DOHH2 (cell line): ENCODE results near the gene CADPS.

Experiments used
- H3F3A ChIP-seq: fragments of 200-600 bp; sonication (generic), shearing (Covaris generic); 2 replicates; pipeline ENCODE4 v1.6.0; 2016; ENCODE audit warnings: antibody characterized with exemption, mild to moderate bottlenecking; ENCODE audit not compliant: control insufficient read depth, insufficient read depth
- H3K27ac ChIP-seq: fragments of 200-600 bp; sonication (generic); 2 replicates; pipeline ENCODE4 v1.5.1; 2014; ENCODE audit warnings: low read depth, mild to moderate bottlenecking, low read length, moderate library complexity
- H3K27me3 ChIP-seq: fragments of 200-600 bp; sonication (generic); 2 replicates; pipeline ENCODE4 v1.6.1; 2014; ENCODE audit warnings: mild to moderate bottlenecking, low read length, mixed read lengths; ENCODE audit not compliant: control insufficient read depth
- H3K36me3 ChIP-seq: fragments of 200-600 bp; sonication (generic); 2 replicates; pipeline ENCODE4 v1.6.1; 2014; ENCODE audit warnings: mild to moderate bottlenecking, low read length, moderate library complexity, mixed read lengths; ENCODE audit not compliant: control insufficient read depth
- H3K4me1 ChIP-seq: fragments of 200-600 bp; sonication (generic); 2 replicates; pipeline ENCODE4 v1.6.1; 2014; ENCODE audit warnings: mild to moderate bottlenecking, low read length, mixed read lengths; ENCODE audit not compliant: control insufficient read depth
- H3K4me2 ChIP-seq: fragments of 200-600 bp; sonication (generic); 2 replicates; pipeline ENCODE4 v1.6.0; 2014; ENCODE audit warnings: mild to moderate bottlenecking, low read length, moderate library complexity
- H3K4me3 ChIP-seq: fragments of 200-600 bp; sonication (generic); 2 replicates; pipeline ENCODE4 v1.5.1; 2014; ENCODE audit warnings: mild to moderate bottlenecking, low read length, mixed read lengths
- H3K79me2 ChIP-seq: fragments of 200-600 bp; sonication (generic); 2 replicates; pipeline ENCODE4 v1.6.1; 2014; ENCODE audit warnings: mild to moderate bottlenecking, low read length, mixed read lengths; ENCODE audit not compliant: control insufficient read depth
- H3K9me2 ChIP-seq: fragments of 200-600 bp; sonication (generic); replicated peaks from 2 replicates; pipeline ENCODE4 v1.6.1; 2014; ENCODE audit warnings: mild to moderate bottlenecking, low read length, mixed read lengths; ENCODE audit not compliant: control insufficient read depth
- H3K9me3 ChIP-seq: fragments of 200-600 bp; sonication (generic); 2 replicates; pipeline ENCODE4 v1.6.1; 2014; ENCODE audit warnings: antibody characterized with exemption, low read length, mixed read lengths; ENCODE audit not compliant: control insufficient read depth, insufficient read depth
- H4K20me1 ChIP-seq: fragments of 200-600 bp; sonication (generic); 2 replicates; pipeline ENCODE4 v1.6.0; 2014; ENCODE audit warnings: low read depth, mild to moderate bottlenecking, antibody characterized with exemption, low read length, moderate library complexity; ENCODE audit not compliant: control insufficient read depth, insufficient read depth
- EZH2phosphoT487 ChIP-seq: fragments of 200-600 bp; sonication (generic); IDR thresholded peaks from 2 replicates; pipeline ENCODE4 v1.6.1; 2017; ENCODE audit warnings: borderline replicate concordance, mild to moderate bottlenecking, antibody characterized with exemption, low read length, moderate library complexity, mixed read lengths
- TF ChIP-seq, protein P1 (sequence below): fragments of 200-600 bp; sonication (generic); IDR thresholded peaks from one replicate; pipeline ENCODE4 v1.5.1; 2014; ENCODE audit warnings: antibody characterized with exemption, mild to moderate bottlenecking, low read depth, low read length; ENCODE audit not compliant: poor library complexity, severe bottlenecking

CADPS gene

GRCh38 chr3:62655691-62656063, 219.5 kb downstream of the CADPS start:
- Histone ChIP-seq H3K4me3 (no peak overlapping the region), H3K27me3 (no peaks in the 10 kb centered on the region), H3K36me3 (peaks cover 63% of the 10 kb centered on the region), H3K79me2 (no peaks in the 10 kb centered on the region; the same call in 1 of the 2 replicates), H4K20me1 (no peaks in the 10 kb centered on the region), H3K4me2 (no peak overlapping the region), H3K27ac (no peak overlapping the region), H3F3A (no peaks in the 10 kb centered on the region), H3K9me3 (no peaks in the 10 kb centered on the region), H3K4me1 (peaks cover 8% of the 10 kb centered on the region), H3K9me2 (no peaks in the 10 kb centered on the region)
- TF ChIP-seq EZH2phosphoT487 = no peak
- TF ChIP-seq, protein P1, sequence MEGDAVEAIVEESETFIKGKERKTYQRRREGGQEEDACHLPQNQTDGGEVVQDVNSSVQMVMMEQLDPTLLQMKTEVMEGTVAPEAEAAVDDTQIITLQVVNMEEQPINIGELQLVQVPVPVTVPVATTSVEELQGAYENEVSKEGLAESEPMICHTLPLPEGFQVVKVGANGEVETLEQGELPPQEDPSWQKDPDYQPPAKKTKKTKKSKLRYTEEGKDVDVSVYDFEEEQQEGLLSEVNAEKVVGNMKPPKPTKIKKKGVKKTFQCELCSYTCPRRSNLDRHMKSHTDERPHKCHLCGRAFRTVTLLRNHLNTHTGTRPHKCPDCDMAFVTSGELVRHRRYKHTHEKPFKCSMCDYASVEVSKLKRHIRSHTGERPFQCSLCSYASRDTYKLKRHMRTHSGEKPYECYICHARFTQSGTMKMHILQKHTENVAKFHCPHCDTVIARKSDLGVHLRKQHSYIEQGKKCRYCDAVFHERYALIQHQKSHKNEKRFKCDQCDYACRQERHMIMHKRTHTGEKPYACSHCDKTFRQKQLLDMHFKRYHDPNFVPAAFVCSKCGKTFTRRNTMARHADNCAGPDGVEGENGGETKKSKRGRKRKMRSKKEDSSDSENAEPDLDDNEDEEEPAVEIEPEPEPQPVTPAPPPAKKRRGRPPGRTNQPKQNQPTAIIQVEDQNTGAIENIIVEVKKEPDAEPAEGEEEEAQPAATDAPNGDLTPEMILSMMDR = no peak

- no peaks in the 10 kb centered on the region for H3K27me3 ChIP-seq
- peaks cover 9% of the 10 kb centered on the region for H3K4me1 ChIP-seq
Observed at GRCh38 chr3:62655056-62655690, 220.0 kb downstream of the CADPS start.

GRCh38 chr3:62653796-62654195, 221.4 kb downstream of the CADPS start:
- Histone ChIP-seq H3K9me3 (no peaks in the 10 kb centered on the region), H3K9me2 (no peaks in the 10 kb centered on the region), H3K79me2 (no peaks in the 10 kb centered on the region), H4K20me1 (no peaks in the 10 kb centered on the region), H3F3A (no peaks in the 10 kb centered on the region), H3K4me1 (peaks cover 15% of the 10 kb centered on the region), H3K36me3 (peaks cover 64% of the 10 kb centered on the region), H3K27ac (no peak overlapping the region), H3K4me3 (no peak overlapping the region), H3K27me3 (no peaks in the 10 kb centered on the region), H3K4me2 (no peak overlapping the region)
- TF ChIP-seq, protein P1 = no peak
- TF ChIP-seq EZH2phosphoT487 = no peak

More at GRCh38 chr3:62655056-62655690, 220.0 kb downstream of the CADPS start:
- H3F3A ChIP-seq = no peaks in the 10 kb centered on the region
- H3K9me3 ChIP-seq = no peaks in the 10 kb centered on the region
- H3K9me2 ChIP-seq = no peaks in the 10 kb centered on the region
- H3K36me3 ChIP-seq = peaks cover 65% of the 10 kb centered on the region
- no peak overlapping the region for H3K4me2 ChIP-seq
- no peaks in the 10 kb centered on the region; the same call in 1 of the 2 replicates for H3K79me2 ChIP-seq
- H4K20me1 ChIP-seq = no peaks in the 10 kb centered on the region
- no peak overlapping the region for H3K27ac ChIP-seq
- TF ChIP-seq EZH2phosphoT487 = no peak
- TF ChIP-seq, protein P1 = no peak
- no peak overlapping the region for H3K4me3 ChIP-seq
